SIG-M5 treated with dmso at 0.1 percent for 504 hours (cell line): ENCODE data around the gene LRRC4C.
"Not testable (repeated sequence)": the region's sequence is repeated elsewhere in the genome, so short reads cannot be mapped to it uniquely, and the experiment has no call there.

Experiments
- DNase-seq: peaks from one replicate; lab custom pipeline; 2025; ENCODE audit not compliant: unreplicated experiment; lab: John Stamatoyannopoulos, UW

The LRRC4C gene

DNA sequence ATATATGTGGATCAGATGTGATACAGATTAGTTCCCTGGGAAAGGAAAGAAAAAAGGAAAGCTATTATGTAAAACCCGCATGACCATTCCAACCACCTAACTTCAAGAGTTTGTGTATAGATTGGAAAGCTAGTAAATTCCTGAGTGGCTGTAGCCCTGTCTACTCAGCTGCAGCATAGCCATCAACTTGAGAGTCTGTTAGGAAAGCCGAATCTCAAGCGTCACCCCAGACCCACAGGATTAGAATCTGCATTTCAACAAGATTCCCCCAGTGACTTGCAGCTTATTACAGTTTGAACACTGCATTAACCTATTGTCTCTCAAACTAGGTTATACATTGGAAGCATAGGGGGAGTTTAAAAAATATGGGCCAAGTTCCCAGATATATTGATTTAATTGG lies 921.7 kb downstream of the LRRC4C start:
- no peak for DNase-seq

DNA sequence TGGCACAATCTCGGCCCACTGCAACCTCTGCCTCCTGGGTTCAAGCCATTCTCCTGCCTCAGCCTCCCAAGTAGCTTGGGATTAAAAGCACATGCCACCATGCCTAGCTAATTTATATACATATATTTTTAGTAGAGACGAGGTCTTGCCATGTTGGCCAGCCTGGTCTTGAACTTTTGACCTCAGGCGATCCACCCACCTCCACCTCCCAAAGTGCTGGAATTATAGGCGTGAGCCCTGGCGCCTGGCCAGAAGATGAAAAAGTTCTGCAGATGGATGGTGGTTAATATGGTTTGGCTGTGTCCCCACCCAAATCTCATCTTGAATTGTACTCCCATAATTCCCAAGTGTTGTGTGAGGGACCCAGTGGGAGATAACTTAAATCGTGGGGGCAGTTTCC lies 937.4 kb downstream of the LRRC4C start:
- DNase-seq: not testable (repeated sequence)

DNA sequence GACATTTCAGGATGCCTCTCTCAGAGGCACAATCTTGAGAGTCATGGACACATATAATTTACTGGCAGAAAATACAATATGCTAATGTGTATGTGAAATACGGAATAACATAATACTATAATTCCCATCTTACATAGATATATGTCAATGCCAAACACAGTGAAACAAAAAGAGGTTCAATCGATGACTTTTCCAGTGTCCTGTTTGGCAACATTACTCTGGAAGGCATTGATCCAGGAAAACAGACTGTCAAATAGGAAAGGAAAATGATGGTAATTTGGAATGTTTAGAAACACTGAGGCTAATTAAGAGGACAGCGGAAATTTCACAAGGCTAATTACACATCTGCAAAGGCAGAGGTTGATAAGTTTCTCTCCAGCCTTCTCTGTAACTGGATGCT lies 942.3 kb downstream of the LRRC4C start:
- DNase-seq: no peak

DNA sequence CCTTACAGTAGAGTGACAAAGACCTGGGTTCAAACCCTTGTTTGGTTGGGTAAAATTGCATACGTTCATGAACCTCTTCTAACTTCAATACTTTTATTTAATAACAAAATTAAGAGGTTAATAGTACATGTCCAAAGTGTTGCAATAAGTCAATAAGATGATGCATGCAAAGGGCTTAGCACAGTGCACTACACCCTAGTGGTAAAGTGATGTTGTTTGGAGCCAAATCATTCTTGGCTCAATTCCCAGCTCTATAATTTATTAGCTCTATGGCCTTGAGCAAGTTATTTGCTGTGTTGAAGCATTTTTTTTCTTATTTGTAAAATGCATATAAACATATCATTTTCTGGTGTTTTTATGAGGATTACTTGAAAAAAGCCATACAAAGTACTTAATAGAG lies 945.3 kb downstream of the LRRC4C start:
- no peak for DNase-seq

DNA sequence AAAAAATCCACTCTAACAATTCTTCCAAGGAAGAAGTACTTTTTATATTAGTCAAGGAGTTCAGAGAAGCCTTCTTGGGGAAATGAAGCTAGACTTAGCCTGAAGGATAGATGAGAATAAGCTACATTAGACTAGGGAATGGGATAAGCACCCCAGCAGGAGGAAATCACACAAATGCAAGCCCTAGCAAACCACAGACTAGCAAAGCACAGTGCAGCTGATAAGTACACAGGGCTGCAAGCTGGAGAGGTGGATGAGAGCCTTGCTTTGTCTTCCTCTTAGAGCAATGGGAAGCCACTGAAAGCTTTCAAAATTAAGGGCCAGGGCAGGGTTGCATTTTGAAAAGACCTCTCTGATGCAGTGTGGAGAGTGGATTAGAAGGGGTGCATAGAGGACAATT lies 946.2 kb downstream of the LRRC4C start:
- no peak for DNase-seq

DNA sequence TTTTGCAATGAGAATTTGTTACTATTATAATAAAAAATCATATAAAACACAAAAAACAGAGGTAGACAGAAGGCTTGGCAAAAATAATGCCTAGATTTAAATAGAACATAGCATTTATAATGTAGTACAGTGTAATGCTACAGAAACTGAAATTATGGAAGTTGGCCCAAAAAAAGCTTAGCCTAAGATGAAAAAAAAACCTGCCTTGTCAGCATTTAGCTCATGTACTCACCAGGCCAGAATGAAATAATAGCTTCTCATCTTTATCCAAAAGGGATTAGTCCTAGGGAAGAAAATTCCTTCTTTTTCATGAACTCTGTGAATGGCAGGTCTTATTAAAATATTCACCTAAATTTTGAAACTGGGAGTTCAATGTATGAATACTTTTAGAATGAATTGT lies 951.1 kb downstream of the LRRC4C start:
- no peak for DNase-seq

DNA sequence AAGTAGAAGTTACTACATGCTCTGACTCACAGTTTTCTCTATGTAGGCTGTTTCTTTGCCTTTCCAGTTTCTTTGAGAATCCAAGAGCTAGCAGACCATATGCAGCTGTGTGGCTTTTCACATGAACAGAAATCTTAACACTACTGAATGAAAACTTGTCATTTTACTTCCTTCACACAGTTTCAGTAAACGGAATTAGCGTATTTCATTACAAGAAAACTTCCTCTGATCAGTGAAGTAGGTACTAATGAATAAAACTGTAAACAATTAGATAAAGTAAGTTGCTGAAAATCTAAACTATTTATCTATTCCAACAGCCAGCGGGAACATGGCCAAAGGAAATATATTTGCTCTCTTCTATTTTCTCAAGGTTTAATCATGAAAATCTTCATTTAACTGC lies 953.2 kb downstream of the LRRC4C start:
- DNase-seq: no peak

DNA sequence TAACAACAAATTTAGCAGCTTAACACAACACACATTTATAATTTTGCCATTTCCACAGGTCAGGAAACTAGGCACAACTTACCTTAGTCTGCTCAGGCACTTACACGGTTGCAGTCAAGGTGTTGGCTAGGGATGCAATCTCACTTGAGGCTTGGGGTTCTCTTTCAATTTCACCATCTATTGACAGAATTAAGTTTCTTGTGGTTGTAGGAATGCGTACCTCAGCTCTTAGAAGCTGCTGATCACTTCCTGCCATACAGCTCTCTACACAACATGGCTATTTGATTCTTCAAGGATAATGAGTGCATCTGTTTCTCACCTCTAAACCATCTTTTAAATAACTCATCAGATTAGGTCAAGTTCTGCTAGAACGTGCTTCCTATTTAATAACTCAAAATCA lies 968.1 kb downstream of the LRRC4C start:
- no peak for DNase-seq

DNA sequence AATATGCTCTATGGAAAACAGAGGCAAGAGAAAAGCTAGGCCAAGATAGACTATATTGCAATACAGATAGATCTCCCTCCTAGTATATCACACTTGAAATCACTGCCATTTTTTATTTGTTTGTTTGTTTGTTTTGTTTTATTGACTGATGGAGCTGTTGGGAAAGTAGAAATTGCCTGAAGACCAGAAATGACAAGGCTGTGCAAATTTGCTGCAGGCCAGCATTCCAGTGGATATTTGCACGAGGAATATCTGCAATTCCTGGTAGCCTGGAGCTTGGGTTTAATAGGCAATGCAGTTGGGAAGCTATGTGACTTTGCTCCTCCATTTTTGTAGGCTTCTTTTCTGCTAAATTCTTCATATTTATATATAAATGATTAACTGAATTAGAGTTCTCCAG lies 991.7 kb downstream of the LRRC4C start:
- DNase-seq: no peak

DNA sequence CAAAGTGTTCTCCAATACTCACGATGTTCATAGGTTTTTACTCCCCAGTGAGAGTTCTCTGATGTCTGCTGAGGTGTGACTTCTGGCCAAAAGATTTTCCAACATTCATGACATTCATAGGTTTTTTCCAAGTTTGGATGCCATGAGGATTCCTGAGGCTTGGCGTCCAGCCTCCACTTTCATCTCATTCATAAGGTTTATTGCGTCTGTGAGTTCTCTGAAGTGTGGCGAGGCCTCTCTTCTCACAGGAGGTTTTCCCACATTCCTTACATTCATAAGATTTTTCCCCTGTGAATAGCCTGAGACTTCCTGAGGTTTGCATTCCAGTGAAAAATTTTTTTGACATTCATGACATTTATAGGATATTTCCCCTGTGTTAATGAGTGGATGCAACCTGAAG lies 1014.1 kb downstream of the LRRC4C start:
- no peak for DNase-seq

DNA sequence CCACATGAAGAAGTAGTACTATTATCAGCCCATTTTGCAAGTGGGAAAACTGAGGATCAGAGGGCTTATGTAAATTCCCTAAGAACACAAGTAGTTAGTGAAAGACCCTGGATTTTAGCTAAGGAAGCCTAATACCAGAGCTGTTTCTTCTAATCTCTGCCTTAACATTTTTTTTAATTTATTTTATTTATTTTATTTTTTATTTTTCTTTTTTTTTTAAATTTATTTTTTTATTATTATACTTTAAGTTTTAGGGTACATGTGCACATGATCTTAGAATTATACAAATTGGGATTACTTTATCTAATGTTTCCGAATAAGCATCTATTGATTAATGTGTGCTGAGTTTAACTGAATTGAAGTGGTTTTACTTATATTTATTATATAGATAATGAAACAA lies 1015.3 kb downstream of the LRRC4C start:
- DNase-seq: no peak

DNA sequence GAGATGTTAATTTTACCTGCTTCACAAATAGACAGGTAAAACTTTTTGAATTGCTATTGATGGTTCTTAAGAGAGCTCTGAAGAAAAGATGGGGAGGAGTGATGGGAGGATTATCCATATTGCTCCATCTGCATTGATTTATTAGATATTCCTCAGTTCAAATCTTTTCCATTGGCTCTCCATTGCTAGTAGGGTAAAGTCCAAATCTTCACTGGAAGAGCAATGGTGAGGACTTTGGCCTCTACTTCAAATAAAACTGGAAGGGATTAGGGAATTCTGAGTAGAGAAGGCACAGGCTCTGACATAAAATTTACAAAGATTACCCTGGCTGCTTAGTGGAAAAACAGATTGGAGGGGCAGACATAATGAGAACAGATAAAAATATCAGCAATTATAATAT lies 1024.1 kb downstream of the LRRC4C start:
- DNase-seq: no peak

DNA sequence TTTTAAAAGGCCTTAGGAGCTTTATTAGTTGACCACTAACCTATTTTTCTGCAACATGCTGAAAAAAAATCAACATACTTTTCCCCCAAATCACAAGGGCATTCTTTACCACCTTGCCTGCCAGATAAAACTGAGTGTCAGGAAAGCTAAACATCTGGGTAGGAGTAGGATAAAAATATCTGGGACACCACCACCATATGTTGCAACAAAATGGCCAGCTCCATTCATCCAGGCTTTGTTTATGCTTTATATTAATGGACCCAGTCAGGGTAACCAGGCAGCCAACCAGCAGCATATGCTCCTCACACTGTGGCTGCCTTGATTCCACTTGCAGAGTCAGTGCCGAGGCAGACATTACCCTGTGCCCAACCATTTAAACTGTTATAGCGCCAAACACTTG lies 1024.5 kb downstream of the LRRC4C start:
- no peak for DNase-seq

DNA sequence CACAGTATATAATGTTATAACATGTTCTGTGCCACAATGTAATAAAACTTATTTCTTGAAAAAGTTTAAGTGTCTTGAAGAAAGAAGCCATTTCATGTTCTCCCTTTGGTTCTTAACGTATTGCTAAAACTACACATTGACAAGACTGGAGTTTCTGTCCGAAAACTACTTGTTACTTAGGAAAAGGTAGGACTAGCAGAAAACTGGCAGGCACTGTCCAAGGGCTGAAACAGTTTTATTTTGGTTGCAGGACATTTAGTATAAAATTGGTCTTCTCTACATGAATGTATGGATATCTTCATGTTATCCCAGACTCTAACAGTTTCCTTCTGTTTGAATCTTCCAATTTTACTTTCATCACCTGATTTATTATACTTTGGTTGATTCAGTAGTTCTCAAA lies 1027.1 kb downstream of the LRRC4C start:
- DNase-seq: no peak

DNA sequence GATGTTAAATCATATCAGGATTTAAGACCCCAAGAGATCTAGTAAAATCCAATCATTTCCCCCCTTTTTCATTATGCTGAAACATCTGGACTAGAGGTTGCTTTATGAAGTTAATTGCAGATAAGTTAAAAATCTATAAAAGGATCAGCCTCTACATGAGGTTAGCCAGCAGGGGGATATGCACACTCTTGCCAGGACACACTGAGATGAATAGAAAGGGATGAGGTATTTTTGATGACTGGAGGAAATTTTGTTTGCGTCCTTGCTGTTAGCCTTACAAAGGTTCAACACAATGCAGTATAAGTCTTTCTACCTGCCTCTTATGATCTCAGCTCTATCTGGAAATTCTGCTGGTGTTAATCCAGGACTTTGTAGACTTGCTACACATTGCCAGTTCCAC lies 1034.3 kb downstream of the LRRC4C start:
- no peak for DNase-seq

DNA sequence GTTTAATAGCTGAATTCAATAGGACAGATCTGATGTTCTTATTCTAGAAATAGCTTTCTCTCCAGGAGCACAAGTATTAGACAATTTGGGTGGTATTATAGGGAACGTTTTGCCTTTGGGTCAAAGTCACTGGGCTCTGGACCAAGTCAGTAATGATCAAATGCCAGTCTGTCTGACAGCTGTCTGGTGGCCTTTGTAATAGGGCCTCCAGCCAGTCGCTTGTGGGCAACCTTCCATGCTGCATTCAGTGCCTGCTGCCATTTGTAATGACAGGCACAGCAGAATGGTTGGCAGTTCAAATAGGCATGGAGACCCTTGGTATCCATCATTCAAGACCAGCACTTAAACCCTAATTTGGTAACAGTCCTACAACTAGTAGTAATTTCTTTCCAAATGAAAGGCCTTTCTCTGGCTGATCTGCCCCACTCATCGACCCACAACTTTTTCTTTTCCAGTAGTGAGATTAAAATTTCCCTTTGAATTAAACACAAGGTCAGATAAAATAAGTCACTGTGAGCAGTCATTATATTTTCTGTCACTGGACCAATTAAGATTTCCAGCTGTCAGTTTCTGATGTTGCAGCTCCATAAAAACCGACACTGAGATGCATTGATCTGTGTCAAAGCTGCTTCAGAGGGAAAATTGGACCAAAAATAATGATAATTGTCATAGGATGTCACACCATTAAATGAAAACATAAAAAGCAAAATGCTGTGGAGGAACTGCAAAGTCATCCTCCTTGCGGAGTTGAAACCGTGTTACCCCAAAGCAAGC lies 1038.1 kb downstream of the LRRC4C start:
- no peak for DNase-seq

DNA sequence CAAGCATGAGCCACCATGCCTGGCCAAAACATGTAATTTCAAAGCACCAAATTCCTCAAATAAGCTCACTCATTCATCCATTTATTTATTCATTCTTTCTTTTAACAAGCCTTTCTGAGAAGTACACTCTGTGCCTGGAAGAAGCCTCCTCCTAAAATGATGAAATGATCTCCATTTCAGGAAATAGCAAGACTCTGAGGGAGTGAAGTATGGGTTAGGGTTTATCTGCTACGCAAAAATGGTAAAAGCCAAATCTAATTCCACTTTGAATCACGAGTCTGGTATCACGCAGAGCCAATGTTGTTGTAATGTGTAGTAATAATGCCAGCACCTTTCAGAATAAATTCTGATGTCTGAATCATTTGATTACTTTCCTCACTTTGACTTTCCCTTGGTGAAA lies 1041.8 kb downstream of the LRRC4C start:
- DNase-seq: no peak

DNA sequence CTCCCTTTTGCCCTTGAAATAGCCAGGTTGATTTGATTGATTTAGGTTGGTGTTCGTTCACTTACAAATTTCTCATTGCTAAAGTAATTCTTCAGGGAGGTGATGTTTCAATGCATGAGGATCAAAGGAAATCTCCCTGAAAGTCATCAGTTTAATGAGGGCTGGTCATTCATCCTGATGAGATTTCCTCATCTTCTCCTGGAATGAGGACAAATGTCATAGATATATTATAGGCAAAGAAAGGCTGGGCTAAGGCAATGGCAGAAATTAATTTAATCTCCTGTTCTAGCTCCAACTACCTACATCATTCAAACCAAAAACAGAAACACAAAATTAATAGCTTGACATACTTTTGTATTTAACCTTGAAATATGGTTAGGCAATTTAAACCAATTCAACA lies 1052.1 kb downstream of the LRRC4C start:
- DNase-seq: no peak

DNA sequence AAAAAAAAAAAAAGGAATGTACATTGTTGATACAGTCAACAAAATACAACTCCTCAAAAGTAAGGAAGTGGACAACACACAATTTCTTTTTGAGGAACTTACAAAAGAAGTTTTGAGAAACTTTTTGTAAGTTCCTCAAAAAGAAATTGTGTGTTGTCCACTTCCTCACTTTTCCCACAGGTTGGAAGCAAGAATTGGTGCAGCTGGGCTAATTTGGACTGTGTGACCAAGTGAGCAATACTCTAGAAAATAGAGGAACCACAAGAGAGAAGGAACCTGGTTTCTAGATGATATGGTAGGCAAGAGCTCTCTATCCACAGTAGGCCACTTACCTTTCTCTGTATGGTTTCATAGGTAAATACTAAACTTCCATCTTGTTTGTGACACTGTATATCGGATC lies 1053.8 kb downstream of the LRRC4C start:
- DNase-seq: no peak

DNA sequence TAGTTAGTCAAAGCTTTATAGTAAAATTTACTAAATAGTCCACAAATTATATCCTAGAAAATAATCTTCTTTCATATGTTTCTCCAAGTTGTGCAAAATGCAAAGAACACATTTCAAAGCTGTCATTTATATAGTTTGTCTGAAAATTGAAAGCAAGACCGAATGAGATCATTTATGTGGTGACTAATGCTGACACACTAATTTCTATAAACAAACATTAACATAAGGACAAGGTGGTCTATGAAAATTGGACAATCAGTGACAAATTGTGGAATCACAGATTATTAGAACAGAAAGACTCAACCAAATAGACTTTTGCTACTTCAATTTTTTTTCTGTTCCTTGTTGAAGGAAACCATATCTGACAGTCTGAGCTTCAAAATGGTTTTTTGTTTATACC lies 1056.1 kb downstream of the LRRC4C start:
- DNase-seq: no peak

DNA sequence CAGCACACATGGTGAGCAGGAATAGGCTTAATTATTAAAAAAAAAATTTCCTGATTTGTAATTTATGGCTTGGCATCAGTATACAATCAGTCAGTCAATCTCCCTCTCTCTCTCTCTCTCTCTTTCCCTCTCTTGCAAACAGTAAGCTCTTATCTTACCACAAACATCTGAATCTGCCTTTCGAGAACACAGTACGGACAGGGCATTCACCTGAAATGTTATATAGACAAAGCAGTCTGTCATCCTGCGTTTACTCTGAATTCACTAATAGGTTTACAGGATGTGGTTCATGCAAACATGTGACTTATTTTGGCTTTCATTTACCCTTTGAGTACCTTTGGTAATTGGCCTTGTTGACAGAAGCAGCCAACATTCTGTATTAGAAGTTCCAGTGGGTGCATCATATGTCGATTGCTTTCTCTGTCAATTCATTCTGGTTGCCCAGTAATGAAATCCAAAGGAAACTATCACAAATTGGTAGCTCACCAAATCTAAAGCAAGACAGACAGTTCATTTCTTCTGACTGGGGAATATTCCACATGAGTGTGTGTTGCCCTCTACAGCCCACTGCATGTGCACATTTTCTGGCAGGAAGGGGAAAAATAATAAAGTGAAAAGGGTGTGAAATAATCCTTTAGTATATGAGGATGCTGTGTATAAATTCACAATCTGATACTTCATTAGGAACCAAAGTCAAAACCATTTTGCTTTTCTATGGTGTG lies 1058.2 kb downstream of the LRRC4C start:
- DNase-seq: no peak

DNA sequence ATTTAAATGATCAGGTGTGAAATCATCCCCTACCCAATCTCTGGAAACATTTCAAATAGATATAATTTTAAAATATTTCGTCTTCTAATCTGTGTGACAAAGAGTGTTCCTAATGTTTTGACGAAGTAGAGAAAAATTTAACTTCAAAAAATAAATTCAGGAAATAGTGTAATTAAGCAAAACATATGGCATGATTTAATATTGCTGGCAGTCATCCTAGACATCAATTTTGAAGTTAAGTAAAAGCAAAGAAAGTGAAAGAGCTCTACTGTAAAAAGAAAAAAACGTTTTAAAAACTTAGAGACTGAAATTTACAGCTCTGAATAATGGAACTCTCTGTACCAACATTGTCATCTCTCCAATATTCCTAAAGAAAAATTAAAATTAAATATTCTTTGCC lies 1062.3 kb downstream of the LRRC4C start:
- DNase-seq: no peak

DNA sequence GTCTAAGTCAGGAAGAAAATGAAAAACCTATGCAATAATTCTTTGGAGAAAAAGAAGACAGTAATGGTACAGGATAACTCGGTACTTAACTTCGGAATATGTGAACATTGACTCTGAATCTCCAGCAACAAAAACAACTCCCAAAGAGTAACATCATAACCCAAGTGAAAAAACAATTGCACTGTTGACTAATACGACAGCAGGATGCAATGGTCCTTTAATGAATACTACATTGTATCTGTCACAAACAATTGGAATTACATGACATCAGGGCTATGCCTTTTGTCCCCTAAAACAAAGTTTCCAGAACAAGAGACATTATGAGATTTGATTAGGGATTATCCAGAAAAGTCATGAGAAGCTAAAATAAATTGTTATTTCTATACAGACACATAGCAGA lies 1065.9 kb downstream of the LRRC4C start:
- DNase-seq: no peak
